ENCODE measurements around the gene FOXJ3. TPM values are rescaled to one million over a fixed set of nuclear protein-coding genes. Genes with fewer than 3 reads are reported as not detected.

The FOXJ3 gene
- total and polyA plus RNA-seq, 2 of the 8 experiments (the other 6 are each of a cell fraction or from before 2014, with no cell fraction given): 48.6 to 51.9 TPM

DNA sequence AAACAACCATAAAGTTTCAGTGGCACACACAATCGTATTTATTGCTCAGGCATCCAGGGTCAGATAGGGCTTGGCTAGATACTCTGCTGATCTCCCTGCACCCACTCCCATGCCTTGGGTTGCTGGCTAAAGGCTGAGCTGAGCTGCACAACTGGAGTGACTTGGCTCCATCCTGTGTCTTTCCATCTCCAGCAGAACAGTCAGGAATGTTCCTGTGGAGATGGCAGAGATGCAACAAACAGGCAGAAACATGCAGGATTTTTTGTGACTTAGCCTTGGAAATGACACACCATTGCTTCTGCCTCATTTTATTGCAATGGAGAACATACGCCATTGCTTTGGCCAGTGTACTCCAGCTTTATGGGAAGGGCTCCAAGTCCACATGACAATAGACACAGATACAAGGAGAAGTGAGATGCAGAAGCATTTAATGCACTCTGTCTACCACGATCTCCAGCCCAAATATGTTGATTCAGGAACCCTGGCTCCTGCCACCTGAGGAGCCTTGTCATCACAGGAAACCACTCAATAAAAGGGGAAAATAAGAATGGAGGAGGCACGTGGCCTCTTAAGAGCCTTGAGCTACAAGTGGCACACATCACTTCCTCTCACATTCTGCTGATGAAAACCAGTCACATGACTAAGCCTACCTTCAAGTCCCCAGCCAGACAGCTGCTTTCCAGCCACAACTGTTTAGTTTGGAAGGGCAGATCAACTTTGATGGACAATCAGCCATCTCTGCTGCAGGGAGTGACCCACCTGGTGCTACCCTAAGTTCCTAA lies 191.9 kb downstream of the FOXJ3 start:
- Histone ChIP-seq H3K56ac (replicated peaks; ENCODE audit: insufficient read length, low read depth, low read length) (no peak overlapping the region), H4K20me1 (replicated peaks in 1 of 2; ENCODE audit: control insufficient read depth in 1 of 2, insufficient read depth in 2 of 2, low read length in 2 of 2) (peaks cover 0 to 2% of the 10 kb centered on the region in 2 experiments), H3K79me1 (ENCODE audit: low read depth, low read length) (no peaks in the 10 kb centered on the region), H2BK15ac (ENCODE audit: low read length) (no peak overlapping the region), H3K23ac (ENCODE audit: insufficient read length) (no peak overlapping the region), H3K4me1 (replicated peaks in 1 of 4; ENCODE audit: control insufficient read depth in 3 of 4, insufficient read depth in 4 of 4, low read length in 3 of 4) (no peaks in the 10 kb centered on the region), H3K23me2 (ENCODE audit: low read depth, low read length) (no peaks in the 10 kb centered on the region; the same call in 1 of the 2 replicates), H3K27ac (ENCODE audit: low read depth, low read length) (no peak overlapping the region), H3K4me2 (ENCODE audit: insufficient read depth in 1 of 2, low read depth in 2 of 2, low read length in 2 of 2) (no peak overlapping the region), H3K36me3 (ENCODE audit: control insufficient read depth in 2 of 4, insufficient read depth in 4 of 4, low read length in 3 of 4) (no peaks in the 10 kb centered on the region), H3K9ac (replicated peaks in 1 of 4; ENCODE audit: extremely low read depth in 1 of 4, low read depth in 3 of 4, low read length in 3 of 4) (no peak overlapping the region), H3K79me2 (ENCODE audit: control insufficient read depth in 1 of 2, insufficient read depth in 2 of 2, low read length in 2 of 2) (no peaks in the 10 kb centered on the region), H4K91ac (replicated peaks; ENCODE audit: insufficient read length, low read length) (no peak overlapping the region), H2AFZ (ENCODE audit: low read length) (no peak overlapping the region; the same call in 1 of the 2 replicates), H4K8ac (ENCODE audit: extremely low read depth, insufficient read depth, low read length) (no peak overlapping the region), H3K4ac (replicated peaks; ENCODE audit: insufficient read length, low read depth, low read length) (no peak overlapping the region), H3K9me3 (ENCODE audit: insufficient read depth in 2 of 2, low read depth in 1 of 2, low read length in 1 of 2) (no peaks in the 10 kb centered on the region), H3K27me3 (replicated peaks in 1 of 4; ENCODE audit: control insufficient read depth in 3 of 4, extremely low read depth in 1 of 4, insufficient read depth in 3 of 4, low read length in 3 of 4) (no peaks in the 10 kb centered on the region; a peak in 2 of 7 replicates), H4K5ac (ENCODE audit: insufficient read length, low read depth, low read length) (no peak overlapping the region), H2BK12ac (ENCODE audit: low read depth, low read length) (no peak overlapping the region), H2BK120ac (replicated peaks; ENCODE audit: low read depth, low read length) (no peak overlapping the region), H3K14ac (ENCODE audit: insufficient read length) (no peak overlapping the region), H2BK20ac (ENCODE audit: low read length) (no peak overlapping the region), H3K18ac (ENCODE audit: extremely low read depth, low read length) (no peak overlapping the region), H3K4me3 (ENCODE audit: extremely low read depth in 1 of 4, insufficient read depth in 2 of 4, low read depth in 3 of 4, low read length in 4 of 4) (no peak overlapping the region), H2BK5ac (ENCODE audit: low read depth, low read length) (no peak overlapping the region), H2AK5ac (ENCODE audit: low read depth, low read length) (no peak overlapping the region)
- DNase-seq (ENCODE audit: low read depth in 1 of 2, low spot score in 2 of 2): peak in 1 of 2 experiments; percentile 14
- ChIA-PET CTCF (ENCODE audit: partially characterized antibody) (interaction anchor here (1.0 to 1.9 kb wide), 2 partner anchors 15 to 569 kb away, joined by 3 to 6 read pairs; no protein-coding TSS in a partner anchor), POLR2A (ENCODE audit: partially characterized antibody) (interaction anchor here (1.4 kb wide), 1 partner anchor 31 kb away, joined by 3 read pairs; no protein-coding TSS in a partner anchor)
- WGBS, 2 experiments (ENCODE audit: extremely low coverage in 1 of 2, insufficient coverage in 1 of 2, insufficient read length in 1 of 2, insufficient replicate concordance in 2 of 2, low coverage in 1 of 2, low lambda C conversion rate in 2 of 2, missing lambda C conversion rate in 1 of 2): 91% methylated on average over 4 of the region's 4 CpGs; no CpG with 5 or more reads in 1 of the 2 experiments
- FAIRE-seq: no peak
- no peak for TF ChIP-seq CBX5 (IDR thresholded peaks at IDR 0.05; ENCODE audit: low read depth, low read length)

Data from H1 (cell line).